ENCODE results near the gene RASD1. TPM values are rescaled to one million over a fixed set of nuclear protein-coding genes. Genes with fewer than 3 reads are reported as not detected.
A peak's percentile ranks its signal among the peaks of the same experiment; 100 is the strongest.

The RASD1 gene
- total and polyA plus RNA-seq, 2 experiments from 2014 or later, result 3.6 to 3.7 TPM

DNA sequence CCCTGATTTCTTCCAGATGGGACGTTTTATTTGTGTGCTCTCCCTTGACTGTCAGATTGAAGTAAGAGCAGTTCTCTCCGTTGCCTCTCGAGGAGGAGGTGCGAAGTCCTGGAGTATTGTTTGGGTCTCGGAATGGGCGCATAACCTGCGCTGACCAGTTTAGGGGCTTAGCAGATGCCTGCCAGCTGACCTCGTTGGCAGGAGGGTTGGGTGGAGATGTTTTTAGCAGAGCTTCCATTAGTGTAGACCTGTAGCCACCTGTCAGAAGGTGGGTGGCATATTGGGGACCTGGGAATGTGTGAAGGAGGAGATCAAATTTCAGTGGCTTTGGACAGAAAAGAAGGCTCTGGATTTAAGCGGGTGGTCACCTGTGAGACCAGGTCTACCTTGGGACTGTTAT is 3.6 kb downstream of the RASD1 start:
- peaks cover 28% of the 10 kb centered on the region; the same call in 2 of the 3 replicates for H3K36me3 Mint-ChIP-seq (ENCODE audit: low read depth)
- peaks cover 3% of the 10 kb centered on the region for H3F3A ChIP-seq (replicated peaks; ENCODE audit: low read depth)
- ATAC-seq, result no peak
- H3K79me2 ChIP-seq (replicated peaks; ENCODE audit: insufficient read depth), result no peaks in the 10 kb centered on the region
- H3K27me3 ChIP-seq (ENCODE audit: insufficient read depth), result peaks cover 25% of the 10 kb centered on the region
- H3K4me1 ChIP-seq (ENCODE audit: insufficient read depth), result peaks cover 29% of the 10 kb centered on the region
- no peak overlapping the region for H3K4me2 ChIP-seq
- H3K9me3 Mint-ChIP-seq, result no peaks in the 10 kb centered on the region; the same call in 2 of the 3 replicates
- peaks cover 31% of the 10 kb centered on the region for H3K27me3 Mint-ChIP-seq (ENCODE audit: insufficient read depth, low read depth, poor library complexity)
- peak overlapping the region; percentile 6; the same call in 1 of the 3 replicates for H3K4me3 Mint-ChIP-seq
- peaks cover 37% of the 10 kb centered on the region for H3K4me1 Mint-ChIP-seq
- TF ChIP-seq NANOG (IDR thresholded peaks at IDR 0.05; ENCODE audit: borderline replicate concordance) (no peak), ZNF331 (CRISPR knock-in tag; IDR thresholded peaks at IDR 0.05; ENCODE audit: low read depth) (no peak), EZH2phosphoT487 (IDR thresholded peaks at IDR 0.05; ENCODE audit: unreplicated experiment) (no peak), POLR2AphosphoS5 (IDR thresholded peaks at IDR 0.05; ENCODE audit: low read depth) (no peak), JUNB (IDR thresholded peaks at IDR 0.05; ENCODE audit: unreplicated experiment) (no peak), STAT1 (IDR thresholded peaks at IDR 0.05; ENCODE audit: unreplicated experiment) (no peak), EZH2 (IDR thresholded peaks at IDR 0.05; ENCODE audit: low read depth, unreplicated experiment) (no peak), ZNF114 (CRISPR knock-in tag; IDR thresholded peaks at IDR 0.05) (no peak), CREB1 (CRISPR knock-in tag; IDR thresholded peaks at IDR 0.05; ENCODE audit: low read depth) (no peak)
- TF ChIP-seq, protein P1, sequence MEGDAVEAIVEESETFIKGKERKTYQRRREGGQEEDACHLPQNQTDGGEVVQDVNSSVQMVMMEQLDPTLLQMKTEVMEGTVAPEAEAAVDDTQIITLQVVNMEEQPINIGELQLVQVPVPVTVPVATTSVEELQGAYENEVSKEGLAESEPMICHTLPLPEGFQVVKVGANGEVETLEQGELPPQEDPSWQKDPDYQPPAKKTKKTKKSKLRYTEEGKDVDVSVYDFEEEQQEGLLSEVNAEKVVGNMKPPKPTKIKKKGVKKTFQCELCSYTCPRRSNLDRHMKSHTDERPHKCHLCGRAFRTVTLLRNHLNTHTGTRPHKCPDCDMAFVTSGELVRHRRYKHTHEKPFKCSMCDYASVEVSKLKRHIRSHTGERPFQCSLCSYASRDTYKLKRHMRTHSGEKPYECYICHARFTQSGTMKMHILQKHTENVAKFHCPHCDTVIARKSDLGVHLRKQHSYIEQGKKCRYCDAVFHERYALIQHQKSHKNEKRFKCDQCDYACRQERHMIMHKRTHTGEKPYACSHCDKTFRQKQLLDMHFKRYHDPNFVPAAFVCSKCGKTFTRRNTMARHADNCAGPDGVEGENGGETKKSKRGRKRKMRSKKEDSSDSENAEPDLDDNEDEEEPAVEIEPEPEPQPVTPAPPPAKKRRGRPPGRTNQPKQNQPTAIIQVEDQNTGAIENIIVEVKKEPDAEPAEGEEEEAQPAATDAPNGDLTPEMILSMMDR (conservative IDR thresholded peaks at IDR 0.05; ENCODE audit: low read depth in 2 of 2), result no peak
- TF ChIP-seq, protein P2, sequence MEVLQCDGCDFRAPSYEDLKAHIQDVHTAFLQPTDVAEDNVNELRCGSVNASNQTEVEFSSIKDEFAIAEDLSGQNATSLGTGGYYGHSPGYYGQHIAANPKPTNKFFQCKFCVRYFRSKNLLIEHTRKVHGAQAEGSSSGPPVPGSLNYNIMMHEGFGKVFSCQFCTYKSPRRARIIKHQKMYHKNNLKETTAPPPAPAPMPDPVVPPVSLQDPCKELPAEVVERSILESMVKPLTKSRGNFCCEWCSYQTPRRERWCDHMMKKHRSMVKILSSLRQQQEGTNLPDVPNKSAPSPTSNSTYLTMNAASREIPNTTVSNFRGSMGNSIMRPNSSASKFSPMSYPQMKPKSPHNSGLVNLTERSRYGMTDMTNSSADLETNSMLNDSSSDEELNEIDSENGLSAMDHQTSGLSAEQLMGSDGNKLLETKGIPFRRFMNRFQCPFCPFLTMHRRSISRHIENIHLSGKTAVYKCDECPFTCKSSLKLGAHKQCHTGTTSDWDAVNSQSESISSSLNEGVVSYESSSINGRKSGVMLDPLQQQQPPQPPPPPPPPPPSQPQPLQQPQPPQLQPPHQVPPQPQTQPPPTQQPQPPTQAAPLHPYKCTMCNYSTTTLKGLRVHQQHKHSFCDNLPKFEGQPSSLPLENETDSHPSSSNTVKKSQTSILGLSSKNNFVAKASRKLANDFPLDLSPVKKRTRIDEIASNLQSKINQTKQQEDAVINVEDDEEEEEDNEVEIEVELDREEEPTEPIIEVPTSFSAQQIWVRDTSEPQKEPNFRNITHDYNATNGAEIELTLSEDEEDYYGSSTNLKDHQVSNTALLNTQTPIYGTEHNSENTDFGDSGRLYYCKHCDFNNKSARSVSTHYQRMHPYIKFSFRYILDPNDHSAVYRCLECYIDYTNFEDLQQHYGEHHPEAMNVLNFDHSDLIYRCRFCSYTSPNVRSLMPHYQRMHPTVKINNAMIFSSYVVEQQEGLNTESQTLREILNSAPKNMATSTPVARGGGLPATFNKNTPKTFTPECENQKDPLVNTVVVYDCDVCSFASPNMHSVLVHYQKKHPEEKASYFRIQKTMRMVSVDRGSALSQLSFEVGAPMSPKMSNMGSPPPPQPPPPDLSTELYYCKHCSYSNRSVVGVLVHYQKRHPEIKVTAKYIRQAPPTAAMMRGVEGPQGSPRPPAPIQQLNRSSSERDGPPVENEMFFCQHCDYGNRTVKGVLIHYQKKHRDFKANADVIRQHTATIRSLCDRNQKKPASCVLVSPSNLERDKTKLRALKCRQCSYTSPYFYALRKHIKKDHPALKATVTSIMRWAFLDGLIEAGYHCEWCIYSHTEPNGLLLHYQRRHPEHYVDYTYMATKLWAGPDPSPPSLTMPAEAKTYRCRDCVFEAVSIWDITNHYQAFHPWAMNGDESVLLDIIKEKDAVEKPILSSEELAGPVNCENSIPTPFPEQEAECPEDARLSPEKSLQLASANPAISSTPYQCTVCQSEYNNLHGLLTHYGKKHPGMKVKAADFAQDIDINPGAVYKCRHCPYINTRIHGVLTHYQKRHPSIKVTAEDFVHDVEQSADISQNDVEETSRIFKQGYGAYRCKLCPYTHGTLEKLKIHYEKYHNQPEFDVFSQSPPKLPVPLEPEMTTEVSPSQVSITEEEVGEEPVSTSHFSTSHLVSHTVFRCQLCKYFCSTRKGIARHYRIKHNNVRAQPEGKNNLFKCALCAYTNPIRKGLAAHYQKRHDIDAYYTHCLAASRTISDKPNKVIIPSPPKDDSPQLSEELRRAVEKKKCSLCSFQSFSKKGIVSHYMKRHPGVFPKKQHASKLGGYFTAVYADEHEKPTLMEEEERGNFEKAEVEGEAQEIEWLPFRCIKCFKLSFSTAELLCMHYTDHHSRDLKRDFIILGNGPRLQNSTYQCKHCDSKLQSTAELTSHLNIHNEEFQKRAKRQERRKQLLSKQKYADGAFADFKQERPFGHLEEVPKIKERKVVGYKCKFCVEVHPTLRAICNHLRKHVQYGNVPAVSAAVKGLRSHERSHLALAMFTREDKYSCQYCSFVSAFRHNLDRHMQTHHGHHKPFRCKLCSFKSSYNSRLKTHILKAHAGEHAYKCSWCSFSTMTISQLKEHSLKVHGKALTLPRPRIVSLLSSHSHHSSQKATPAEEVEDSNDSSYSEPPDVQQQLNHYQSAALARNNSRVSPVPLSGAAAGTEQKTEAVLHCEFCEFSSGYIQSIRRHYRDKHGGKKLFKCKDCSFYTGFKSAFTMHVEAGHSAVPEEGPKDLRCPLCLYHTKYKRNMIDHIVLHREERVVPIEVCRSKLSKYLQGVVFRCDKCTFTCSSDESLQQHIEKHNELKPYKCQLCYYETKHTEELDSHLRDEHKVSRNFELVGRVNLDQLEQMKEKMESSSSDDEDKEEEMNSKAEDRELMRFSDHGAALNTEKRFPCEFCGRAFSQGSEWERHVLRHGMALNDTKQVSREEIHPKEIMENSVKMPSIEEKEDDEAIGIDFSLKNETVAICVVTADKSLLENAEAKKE (CRISPR knock-in tag; IDR thresholded peaks at IDR 0.05), result no peak
- H4K20me1 ChIP-seq (replicated peaks; ENCODE audit: insufficient read depth), result peaks cover 35% of the 10 kb centered on the region; the same call in 1 of the 2 replicates
- H3K36me3 ChIP-seq (ENCODE audit: insufficient read depth), result peaks cover 5% of the 10 kb centered on the region
- no peak overlapping the region for H2AFZ ChIP-seq
- H3K27ac ChIP-seq (ENCODE audit: low read depth), result no peak overlapping the region; the same call in 1 of the 2 replicates
- no peak overlapping the region for H3K27ac Mint-ChIP-seq
- DNase-seq (ENCODE audit: low spot score), result no peak
- no peaks in the 10 kb centered on the region for H3K9me2 ChIP-seq (ENCODE audit: insufficient read depth)
- H3K4me3 ChIP-seq, result no peak overlapping the region
